Fibroblast of skin of scalp (primary cell): ENCODE data around the gene VAT1.

Source experiments
- DNase-seq: peaks from one replicate; pipeline ENCODE4 v3.0.0-alpha.2; 2013

The VAT1 gene

DNA sequence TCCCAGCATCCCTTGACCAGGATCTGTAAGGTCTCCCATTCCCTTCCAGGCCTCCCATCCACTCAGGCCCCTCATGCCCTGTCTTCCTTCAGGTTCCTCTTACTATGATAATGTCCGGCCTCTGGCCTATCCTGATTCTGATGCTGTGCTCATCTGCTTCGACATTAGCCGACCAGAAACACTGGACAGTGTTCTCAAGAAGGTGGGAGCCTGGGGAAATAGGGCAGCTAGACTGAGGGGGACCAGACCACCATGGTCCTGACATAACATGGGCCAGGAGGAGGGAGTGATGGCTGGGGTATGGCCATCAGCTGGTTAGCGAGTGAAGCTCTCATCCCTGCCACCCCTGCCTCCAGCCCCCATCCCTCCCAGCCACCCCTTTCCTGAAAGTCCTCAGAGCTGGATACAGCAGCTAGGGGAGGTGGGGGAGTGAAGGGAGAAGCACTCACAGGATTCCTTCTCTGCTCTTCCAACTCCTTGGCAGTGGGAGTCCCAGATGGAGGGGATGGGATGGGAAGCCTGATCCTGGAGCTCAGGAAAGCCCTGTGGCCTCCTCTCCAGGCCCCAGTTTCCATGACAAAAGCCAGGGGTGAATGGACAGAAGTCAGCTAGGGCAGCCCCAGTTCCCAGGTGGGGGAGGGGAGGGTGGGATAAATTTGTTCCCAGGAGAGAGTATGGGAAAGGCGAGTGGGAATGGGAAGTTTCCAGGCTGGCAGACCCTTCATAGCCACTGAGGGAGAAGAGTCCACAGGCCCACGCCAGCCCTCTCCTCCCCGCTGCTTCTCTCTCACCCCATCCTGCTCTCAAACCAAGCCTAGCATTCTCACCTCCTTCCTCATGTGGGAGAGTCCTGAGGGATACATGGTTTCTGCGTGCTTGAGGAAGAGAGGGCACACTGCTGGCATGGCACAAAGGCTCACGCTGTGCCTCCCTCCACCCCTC lies 5.2 kb upstream of the VAT1 start:
- no peak for DNase-seq

DNA sequence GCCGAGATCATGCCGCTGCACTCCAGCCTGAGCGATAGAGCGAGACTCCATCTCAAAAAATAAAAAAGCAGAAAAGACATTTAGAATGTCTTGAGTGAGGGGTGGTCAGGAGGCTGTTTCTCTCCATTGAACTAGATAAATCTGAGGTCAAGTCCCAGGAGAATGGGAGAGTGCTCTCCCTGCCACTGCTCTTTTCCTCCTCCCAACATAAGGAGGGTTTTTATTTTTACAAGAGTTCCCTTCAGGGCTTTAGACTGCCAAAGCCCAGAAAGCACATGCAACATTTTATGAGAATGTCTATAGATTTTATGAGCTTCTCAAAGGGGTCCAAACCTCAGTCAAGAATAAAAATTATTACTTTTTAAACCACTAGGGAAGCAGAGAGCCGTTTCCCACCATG lies 4.4 kb upstream of the VAT1 start:
- no peak for DNase-seq

DNA sequence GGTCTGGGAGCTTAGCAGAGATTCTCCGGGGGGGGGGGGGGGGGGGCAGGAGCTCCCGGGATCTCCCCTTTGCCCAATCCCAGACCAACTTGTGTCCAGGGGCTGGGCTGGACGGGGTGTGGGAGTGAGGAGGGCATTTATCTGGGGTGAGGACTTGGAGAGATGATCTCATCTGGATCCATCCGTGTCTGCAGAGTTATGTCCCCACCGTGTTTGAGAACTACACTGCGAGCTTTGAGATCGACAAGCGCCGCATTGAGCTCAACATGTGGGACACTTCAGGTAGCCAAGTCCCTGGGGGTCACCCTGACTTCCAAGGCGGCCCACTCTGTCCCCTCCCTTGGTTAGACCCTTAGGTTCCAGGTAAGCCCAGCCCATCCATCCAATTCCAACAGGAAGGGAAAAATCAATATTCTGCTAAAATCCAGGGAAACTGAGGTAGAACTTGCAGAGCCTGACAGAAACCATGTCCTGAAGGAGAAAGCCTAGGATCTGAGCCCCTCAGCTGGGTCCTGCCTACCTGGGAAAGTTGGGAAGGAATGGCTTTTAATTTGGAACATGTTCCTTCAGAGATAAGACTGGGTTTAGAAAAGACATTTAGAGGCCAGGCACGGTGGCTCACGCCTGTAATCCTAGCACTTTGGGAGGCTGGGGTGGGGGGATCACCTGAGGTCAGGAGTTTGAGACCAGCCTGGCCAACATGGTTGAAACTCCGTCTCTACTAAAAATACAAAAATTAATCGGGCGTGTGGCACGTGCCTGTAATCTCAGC lies 3.8 kb upstream of the VAT1 start:
- no peak for DNase-seq

DNA sequence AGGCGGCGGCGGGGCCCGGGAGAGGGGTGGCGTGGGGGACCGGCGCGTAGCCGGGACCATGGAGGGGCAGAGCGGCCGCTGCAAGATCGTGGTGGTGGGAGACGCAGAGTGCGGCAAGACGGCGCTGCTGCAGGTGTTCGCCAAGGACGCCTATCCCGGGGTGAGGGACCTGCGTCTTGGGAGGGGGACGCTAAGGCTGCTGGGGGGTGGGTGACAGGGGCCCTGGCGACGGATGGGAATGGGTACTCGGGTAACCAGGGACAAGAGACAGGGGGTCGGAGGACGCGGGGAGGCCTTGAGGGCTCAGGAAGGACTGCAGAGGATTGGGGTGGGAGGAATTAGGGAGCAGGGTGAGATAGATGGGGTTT lies 3.1 kb upstream of the VAT1 start:
- no peak for DNase-seq

DNA sequence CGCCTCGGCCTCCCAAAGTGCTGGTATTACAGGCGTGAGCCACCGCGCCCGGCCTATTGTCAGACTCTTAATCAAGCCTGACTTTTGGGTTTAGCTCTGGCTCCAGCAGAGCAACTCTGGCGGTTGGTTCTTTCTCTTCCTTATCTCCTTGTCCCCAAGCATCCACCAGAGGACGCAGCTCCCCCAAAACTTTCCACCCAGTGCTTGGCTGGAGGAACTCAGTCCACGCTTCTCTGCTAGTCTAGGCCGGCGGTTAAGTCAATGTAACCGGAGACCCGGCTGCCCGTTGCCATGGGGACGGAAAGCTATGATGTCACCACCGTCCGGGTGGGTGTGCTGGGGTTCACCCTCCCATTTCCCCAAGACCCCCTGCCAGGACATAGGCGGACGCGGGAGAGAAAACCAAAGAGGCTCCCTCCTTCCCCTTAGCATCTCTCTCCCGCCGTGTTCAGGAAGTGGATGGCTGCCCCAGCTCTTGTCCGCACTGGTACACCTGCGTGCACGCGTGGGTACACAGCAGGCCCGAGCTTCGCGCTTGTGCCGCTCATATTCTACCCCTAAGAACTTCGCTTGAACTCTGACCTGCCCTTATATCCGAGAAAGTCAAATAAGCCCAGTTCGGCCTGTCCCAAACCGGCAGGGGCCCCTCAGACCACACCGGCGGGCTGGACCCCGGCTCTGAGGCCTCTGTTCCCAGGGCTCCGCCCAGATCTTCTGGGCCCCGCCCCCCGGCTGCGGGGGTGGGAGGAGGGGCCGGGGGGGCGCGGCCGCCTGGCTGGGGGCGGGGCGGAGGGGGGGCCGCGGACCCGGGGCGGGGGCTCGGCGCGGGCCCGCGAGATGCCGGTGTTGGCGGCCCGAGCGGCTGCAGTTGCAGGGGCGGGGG lies 2.5 kb upstream of the VAT1 start, which contains the start of gene RND2:
TSS of gene RND2 (plus strand) at position 825 of the 883 bp plus-strand sequence. CDS start 117 bp downstream, outside the sequence.
- DNase-seq = peak; percentile 97

DNA sequence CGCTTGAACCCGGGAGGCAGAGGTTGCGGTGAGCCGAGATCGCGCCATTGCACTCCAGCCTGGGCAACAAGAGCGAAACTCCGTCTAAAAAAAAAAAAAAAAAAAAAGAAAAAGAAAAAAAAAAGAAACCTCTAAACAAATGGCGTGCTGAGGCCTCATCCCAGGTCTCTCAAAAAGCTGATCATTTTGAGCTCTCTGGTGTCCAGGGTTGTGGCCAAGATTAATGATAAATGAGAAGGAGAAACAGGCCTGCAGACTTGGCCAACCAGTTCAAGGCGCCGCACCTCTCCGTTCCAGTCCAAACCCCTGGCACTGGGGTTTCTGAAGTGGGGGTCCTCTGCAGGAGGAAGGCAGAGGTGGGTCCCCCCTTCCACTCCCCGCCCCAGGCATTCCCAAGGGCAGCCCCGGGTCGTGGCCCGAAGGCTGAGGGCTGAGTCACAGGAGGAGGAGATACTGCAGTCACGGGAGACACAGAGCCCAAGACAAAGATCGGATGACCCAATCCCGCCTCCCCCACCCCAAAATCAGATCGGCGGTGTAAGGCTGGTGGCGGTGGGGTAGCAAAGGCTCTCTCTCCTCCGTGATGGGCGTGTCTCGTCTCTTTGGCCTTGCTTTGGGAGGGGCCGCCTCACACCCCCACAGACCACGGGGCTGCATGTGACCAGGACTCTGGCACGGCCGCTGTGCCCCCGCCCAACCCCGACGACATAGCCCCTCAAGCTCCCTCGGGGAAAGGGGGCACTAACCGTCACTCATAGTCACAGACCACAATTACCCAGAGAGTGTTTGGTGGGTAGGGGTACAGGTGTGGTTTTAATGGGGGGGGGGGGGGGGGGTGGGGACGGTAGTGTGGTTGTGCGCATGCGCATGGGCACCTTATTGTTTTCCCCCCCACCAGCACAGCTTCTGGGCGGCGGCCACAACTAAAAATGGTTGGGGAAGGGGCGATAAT lies 1.1 kb downstream of the VAT1 start:
- DNase-seq = peak; percentile 69

DNA sequence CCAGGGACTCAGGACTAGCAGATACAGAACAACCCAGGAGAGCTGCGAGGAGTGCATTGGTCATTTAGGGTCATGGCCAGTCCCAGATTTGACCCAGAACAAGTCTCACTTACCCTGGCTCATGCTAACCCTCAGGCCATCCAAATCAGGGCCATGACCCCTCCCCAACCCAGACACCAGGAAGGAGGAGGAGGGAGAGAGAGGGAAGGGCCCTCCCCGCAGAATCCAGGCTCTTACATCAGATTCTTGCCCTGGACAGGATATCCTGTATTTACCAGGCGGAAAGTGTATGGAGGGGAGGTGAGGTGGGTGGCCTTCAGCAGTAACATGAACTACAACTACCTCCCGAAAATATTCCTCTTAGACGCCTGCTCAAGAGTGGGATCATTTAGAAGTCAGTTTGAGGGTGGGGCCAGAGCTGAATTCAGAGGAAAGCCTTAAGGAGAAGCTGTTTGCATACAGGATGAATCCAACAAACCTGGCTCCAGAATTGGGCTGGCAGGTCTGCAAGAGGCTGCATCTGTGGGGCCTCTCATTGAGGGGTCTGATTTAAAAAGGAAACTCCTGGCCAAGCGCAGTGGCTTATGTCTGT lies 2.1 kb downstream of the VAT1 start:
- DNase-seq = no peak

DNA sequence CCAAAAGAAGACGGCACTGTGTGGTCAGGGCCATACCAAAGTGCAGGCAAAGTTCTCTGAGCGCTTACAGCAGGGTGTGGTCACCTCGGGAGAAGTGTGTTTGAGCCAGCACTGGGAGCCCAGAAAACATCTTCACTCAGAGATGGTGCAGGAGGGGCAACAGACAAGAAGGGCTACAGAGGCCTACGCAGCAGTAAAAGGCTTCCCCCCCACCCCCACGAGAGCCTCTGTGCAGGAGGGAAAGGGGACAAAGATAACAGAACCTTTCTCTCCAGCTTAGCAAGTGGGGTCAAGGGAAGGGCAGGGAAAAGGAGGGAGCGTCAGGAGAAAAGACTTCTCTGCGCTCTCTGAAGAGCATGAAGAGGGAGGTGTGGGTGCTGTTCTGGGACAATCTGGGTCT lies 2.8 kb downstream of the VAT1 start:
- DNase-seq = no peak

DNA sequence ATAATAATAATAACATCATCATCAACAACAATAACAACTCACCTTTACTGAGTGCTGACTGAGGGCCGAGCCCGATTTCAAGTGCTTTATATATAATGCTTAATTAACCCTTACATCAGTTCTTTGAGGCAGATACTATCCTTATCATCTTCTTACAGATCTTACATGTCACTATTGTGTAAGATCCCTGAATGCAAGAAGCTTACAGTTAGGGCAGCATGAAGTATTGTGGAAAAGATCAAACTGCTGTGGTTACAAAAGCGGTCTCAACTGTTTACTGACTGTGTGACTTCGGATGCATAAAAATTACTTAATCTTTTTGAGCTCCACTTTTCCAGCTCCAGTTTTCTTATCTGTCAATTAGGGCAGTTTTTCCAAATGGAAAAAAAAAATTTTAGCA lies 3.3 kb downstream of the VAT1 start:
- DNase-seq = no peak

DNA sequence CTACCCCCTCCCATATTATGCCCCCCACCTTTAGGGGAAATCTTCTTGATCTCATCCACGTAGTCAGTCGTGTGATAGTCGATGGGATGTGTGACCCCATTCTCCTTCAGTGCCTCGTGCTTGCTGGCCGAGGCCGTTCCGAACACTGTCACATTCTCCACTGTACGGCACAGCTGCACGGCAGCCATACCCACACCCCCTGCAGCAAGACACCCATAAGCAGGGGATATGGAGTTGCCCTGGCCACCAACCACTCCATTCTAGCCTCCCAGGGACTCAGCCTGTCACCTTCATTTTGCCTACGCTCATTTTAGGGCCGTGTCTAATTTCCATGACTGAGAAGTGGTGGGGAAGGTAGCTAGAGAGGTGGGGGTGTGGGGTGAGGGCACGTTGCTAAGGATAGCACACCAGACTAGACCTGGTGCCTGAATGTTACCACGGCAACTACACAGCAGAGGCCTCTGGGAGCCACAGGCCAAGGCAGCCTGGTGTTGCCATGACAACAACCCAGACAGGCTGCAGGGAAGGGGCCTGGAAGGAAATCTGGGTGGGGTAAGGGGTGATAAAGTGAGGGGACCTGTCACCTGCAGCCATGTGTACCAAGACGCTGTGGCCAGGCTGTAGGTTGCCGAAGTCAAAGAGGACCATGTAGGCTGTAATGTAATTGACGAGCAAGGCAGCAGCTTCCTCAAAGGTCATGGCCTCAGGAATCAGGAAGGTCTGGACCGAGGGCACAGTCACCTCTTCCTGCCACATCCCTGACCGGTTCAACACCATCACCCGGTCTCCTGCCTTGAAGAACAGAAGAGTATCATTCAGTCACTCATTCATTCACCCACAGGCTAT lies 4.0 kb downstream of the VAT1 start:
- no peak for DNase-seq

DNA sequence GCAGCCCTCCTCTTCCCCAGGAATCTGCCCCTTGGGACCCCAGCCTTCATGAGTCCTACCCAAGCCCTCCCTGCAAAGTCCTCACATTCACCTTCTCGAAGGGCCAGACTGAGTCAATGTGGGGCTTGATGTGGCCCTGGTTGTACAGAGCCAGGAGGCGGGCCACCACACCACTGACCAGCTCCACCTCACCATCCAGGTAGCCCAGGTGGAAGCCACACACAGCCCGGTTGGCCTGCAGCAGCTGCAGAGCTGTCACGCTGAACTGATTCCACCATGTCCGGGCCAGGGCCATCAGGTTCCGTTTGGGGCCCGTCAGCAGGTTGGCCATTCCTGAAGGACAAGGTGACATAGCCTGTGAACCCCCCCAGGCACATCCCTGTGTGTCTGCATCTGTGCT lies 6.0 kb downstream of the VAT1 start:
- no peak for DNase-seq

DNA sequence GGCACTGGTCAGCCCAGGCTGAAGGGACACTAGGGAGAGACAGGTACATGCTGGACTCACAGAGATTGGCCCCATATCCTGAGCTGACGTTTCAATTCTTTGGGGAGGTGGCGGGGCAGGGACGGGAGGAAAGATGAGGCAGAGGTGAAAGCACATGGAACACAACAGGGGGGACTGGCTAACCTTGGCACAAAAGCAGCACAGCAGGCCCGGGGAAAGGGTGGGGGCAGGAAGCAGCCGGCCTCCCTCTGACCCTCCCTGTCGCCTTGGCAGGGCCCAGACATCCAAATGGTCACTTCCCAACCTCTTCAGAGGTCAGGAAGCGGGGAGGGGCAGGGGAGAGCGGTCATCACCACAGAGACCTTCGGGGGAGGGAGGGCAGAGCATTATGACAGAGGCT lies 6.6 kb downstream of the VAT1 start:
- no peak for DNase-seq

DNA sequence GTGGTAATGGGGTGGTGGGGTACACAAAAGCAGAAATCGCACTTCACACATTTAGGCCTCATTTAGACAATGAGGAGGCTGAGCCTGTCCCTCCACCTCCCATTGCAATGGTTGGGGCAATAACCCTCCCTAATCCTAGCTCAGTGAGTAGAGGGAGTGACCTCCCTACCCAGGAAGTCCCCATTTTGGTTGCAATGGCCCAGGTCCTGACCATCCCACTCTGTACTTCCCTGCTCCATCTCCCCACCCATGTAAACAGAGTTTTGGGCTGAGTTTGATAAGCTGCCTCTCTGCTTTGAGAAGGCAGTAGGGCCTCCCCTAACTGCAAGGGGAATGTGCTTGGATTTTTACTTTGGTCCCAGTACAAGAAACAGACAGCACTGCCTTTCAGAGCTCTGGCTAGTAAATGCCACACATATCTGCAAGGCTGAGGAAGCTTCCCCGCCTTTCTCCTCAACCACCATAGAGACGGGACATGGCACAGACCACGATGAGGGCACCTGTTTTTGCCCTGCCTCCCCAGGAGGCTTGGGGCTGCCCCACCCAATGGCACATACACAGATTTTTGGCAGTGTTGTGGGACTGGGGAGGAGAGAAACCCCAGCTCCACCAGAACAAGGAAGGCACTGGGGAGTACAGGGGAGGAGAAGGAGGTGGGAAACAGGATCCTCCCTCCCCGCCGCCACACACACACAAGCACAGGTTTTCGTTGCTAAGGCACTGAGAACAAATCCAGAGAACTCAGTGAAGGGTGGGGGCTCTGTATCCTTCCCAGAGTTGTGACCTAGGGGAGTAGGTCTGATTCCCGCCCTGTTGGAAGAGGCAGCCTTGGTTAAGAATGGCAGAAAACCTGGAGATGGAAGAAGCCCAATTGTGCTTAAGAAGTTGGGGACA lies 7.3 kb downstream of the VAT1 start:
- DNase-seq = no peak

DNA sequence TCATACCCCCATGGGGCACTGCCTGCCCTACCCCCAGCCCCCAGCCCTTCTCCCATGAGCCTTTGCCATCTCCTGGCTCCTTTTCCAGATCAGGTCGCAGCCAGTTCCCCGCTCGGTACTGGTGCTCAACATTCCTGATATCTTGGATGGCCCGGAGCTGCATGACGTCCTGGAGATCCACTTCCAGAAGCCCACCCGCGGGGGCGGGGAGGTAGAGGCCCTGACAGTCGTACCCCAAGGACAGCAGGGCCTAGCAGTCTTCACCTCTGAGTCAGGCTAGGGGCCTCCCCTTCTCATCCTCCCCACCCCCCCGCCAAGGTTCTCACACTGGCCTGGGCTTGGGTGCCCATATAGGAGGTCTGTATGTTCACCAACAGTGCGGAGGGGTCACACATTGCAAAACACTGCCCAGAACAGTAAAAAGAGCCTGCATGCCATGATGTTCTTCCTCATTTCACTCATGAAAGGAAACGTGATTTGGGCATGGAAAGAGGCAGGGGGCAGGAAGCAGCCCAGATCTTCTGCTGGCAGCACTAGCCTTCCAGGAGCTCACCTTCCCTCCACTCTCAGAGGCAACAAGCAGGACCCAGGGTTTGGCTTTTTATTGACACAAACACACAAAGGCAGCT lies 8.1 kb downstream of the VAT1 start:
- DNase-seq = no peak

DNA sequence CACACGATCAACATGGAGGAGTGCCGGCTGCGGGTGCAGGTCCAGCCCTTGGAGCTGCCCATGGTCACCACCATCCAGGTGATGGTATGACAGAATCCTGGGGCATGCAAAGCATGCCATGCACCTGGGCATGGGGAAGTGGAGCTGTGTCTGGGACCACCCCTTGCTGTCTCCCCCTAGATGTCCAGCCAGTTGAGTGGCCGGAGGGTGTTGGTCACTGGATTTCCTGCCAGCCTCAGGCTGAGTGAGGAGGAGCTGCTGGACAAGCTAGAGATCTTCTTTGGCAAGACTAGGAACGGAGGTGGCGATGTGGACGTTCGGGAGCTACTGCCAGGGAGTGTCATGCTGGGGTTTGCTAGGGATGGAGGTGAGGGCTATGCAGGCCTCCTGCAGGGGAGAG lies 8.9 kb downstream of the VAT1 start:
- no peak for DNase-seq

DNA sequence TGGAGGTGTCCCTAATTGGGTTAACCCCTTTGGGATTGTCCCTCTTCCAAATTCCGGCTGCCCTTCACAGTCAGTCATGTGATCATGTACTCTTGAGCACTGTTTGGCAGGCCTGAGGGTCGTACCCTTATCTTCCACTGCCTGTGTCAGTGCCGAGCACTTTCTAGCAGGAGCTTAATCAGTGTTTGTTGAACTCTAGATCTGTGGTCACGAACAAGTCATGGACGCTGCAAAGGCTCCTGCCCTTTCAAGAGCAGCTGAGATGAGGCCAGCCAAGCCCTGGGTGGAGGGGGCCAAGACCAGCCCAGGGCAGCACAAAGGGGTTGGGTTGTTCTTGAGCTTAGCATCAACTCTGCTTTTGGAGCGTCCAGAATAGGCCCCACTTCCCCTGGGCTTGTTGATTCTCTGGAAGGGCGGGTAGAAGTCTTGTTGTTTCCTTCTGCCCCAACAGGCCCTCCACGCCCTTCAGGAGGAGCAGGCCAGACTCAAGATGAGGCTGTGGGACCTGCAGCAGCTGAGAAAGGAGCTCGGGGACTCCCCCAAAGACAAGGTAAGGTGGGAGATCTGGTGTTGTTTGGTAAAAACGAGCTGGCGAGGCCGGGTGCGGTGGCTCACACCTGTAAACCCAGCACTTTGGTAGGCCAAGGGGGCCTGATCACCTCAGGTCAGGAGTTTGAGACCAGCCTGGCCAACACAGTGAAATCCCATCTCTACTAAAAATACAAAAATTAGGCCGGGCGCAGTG lies 10.3 kb downstream of the VAT1 start:
- no peak for DNase-seq

DNA sequence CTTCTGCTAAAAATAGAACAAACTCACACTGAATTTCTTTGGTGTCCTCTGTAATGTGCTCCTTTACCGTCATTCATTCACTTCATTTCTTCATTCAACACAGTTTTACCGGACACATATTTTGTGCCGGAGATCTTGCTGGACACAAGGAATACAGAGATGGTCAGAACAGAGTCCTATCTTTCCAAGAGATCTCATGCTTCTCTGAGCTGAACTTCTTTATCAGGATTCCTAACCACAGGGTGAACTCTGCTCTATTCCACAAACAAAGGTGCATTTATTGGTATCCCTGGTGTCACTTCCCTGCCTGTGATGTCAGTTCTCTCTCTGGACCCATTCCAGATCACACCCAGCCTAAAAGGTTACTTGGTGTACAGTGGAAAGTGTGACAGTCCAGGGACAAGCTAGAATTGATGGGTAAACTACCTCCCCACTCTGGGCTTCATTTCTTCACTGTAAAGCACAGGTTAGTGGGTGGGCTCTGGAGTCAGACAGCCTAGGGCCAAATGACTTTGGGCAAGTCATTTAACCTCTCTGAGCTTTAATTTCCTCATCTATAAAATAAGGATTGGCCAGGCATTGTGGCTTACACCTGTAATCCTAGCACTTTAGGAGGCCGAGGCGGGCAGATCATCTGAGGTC lies 11.4 kb downstream of the VAT1 start:
- DNase-seq = no peak
